Measurements from ENCODE around the gene MEX3B. TPM values are rescaled to one million over a fixed set of nuclear protein-coding genes. Genes with fewer than 3 reads are reported as not detected.
"Not testable (repeated sequence)": the region's sequence is repeated elsewhere in the genome, so short reads cannot be mapped to it uniquely, and the experiment has no call there.

Gene MEX3B
- total RNA-seq, 1 donor from 2014 or later = 0.44 TPM

- intact Hi-C loops (cut with micrococcal nuclease) = no loop called here
Observed at GRCh38 chr15:82017656-82018055, 28.2 kb downstream of the MEX3B start.

GRCh38 chr15:82014989-82015388 is 30.8 kb downstream of the MEX3B start:
- intact Hi-C loops (cut with micrococcal nuclease) = no loop called here

- intact Hi-C loops (cut with micrococcal nuclease) = no loop called here
Observed at GRCh38 chr15:82012908-82013307, 32.9 kb downstream of the MEX3B start.

GRCh38 chr15:82005239-82005638 is 40.6 kb downstream of the MEX3B start:
- intact Hi-C loops (cut with micrococcal nuclease) = no loop called here

- intact Hi-C loops (cut with micrococcal nuclease) = no loop called here
Observed at GRCh38 chr15:82003916-82004315, 41.9 kb downstream of the MEX3B start.

- intact Hi-C loops (cut with micrococcal nuclease) = not testable (repeated sequence)
Observed at GRCh38 chr15:81995081-81995480, 50.7 kb downstream of the MEX3B start.

GRCh38 chr15:81992523-81992922 is 53.3 kb downstream of the MEX3B start:
- intact Hi-C loops (cut with micrococcal nuclease) = no loop called here

Other genes with a start within 250 kb of the MEX3B start
- gene EFL1, start 216.7 kb upstream of the MEX3B start, total RNA-seq = 23.0 and 25.9 TPM in 2 replicates
- gene SAXO2, start 216.8 kb upstream of the MEX3B start, total RNA-seq = 0.12 and 0.49 TPM in 2 replicates

All from T-helper 1 cell treated with Interleukin-12 subunit alpha and Interleukin-12 subunit beta and Interleukin-4 antibody, amounts not matched to agents 30 ng/mL and 1 ng/mL, for 36 hours (primary cell).